Hematopoietic multipotent progenitor cell (in vitro differentiated cells): ENCODE data around the gene KLF2. TPM values are rescaled to one million over a fixed set of nuclear protein-coding genes. Genes with fewer than 3 reads are reported as not detected.

Experiments
- DNase-seq, 3 donors: peaks; one replicate each; pipeline ENCODE4 v3.0.0-alpha.2; 2011 to 2015; ENCODE audit warnings: low read depth in 2 of 3, low spot score in 2 of 3
- total RNA-seq: library from RNA; depleted of rRNA; stranded (reverse); fragments of >200 nt; gene quantifications from one replicate; pipeline ENCODE4 v1.2.3, GENCODE V29; 2012

KLF2 gene
- total RNA-seq, 1 donor, result 219 TPM

GRCh38 chr19:16306728-16307402, 17.8 kb upstream of the KLF2 start:
- no peak for DNase-seq

GRCh38 chr19:16308081-16308480, 16.5 kb upstream of the KLF2 start:
- DNase-seq, result no peak

- DNase-seq, result peak in 1 of 3 donors; percentile 51
Measured at GRCh38 chr19:16309643-16310042, 15.0 kb upstream of the KLF2 start.

GRCh38 chr19:16315825-16316505, 8.7 kb upstream of the KLF2 start:
- DNase-seq, result peak in 1 of 3 donors; percentile 53

- DNase-seq, result no peak
Measured at GRCh38 chr19:16316506-16316882, 8.1 kb upstream of the KLF2 start.

GRCh38 chr19:16319481-16319880, 5.1 kb upstream of the KLF2 start:
- DNase-seq, result peak in 2 of 3 donors; percentile 80 to 88

- DNase-seq, result no peak
Measured at GRCh38 chr19:16320987-16321386, 3.6 kb upstream of the KLF2 start.

- peak in 1 of 3 donors; percentile 25 for DNase-seq
Measured at GRCh38 chr19:16325161-16325527, 518 bp downstream of the KLF2 start.

- peak in 1 of 3 donors; percentile 46 for DNase-seq
Measured at GRCh38 chr19:16325641-16326400, 1.2 kb downstream of the KLF2 start.

GRCh38 chr19:16326401-16327168, 2.0 kb downstream of the KLF2 start:
- peak in 1 of 3 donors; percentile 13 for DNase-seq

GRCh38 chr19:16327169-16327475, 2.5 kb downstream of the KLF2 start:
- no peak for DNase-seq

GRCh38 chr19:16327501-16327900, 2.9 kb downstream of the KLF2 start:
- peak in 1 of 3 donors; percentile 57 for DNase-seq

- peak in 2 of 3 donors; percentile 92 to 97 for DNase-seq
Measured at GRCh38 chr19:16327911-16328823, 3.5 kb downstream of the KLF2 start.

GRCh38 chr19:16328824-16329482, 4.3 kb downstream of the KLF2 start:
- peak in 1 of 3 donors; percentile 70 for DNase-seq

GRCh38 chr19:16330368-16330801, 5.8 kb downstream of the KLF2 start:
- peak; percentile 71 to 82 (median 81) for DNase-seq

GRCh38 chr19:16330806-16331690, 6.4 kb downstream of the KLF2 start:
- peak in 1 of 3 donors; percentile 14 for DNase-seq

- no peak for DNase-seq
Measured at GRCh38 chr19:16333001-16333586, 8.5 kb downstream of the KLF2 start.

GRCh38 chr19:16334411-16334810, 9.8 kb downstream of the KLF2 start:
- no peak for DNase-seq
